Endothelial cell of umbilical vein (primary cell): ENCODE measurements around the gene RBMS3. TPM values are rescaled to one million over a fixed set of nuclear protein-coding genes. Genes with fewer than 3 reads are reported as not detected.

Experiments
- BruUV-seq: library from RNA; stranded (reverse); fragments of 400-500 nt; replicated peaks from 2 replicates; lab custom pipeline; 2021; lab: Mats Ljungman, UMichigan
- CTCF ChIA-PET: fragments of 300-600, 350-600 bp; sonication (Branson Sonifier 250); formaldehyde crosslinking; loops from one replicate; lab custom pipeline; 2021; ENCODE audit warnings: antibody characterized with exemption, inconsistent platforms; lab: Charles Lee
- POLR2A ChIA-PET: fragments of 300-600, 350-600 bp; sonication (Branson Sonifier 250); formaldehyde crosslinking; loops from one replicate; lab custom pipeline; 2021; ENCODE audit warnings: antibody characterized with exemption, inconsistent platforms; lab: Charles Lee
- DNase-seq: peaks from one replicate; pipeline ENCODE4 v3.0.0-alpha.2; 2011; ENCODE audit warnings: low read depth, low spot score
- FAIRE-seq: peaks from 2 replicates; lab custom pipeline; 2011; peaks lifted over from hg19 to GRCh38; lab: Jason Lieb, UNC
- H2AFZ ChIP-seq: 2 replicates; pipeline ENCODE4 v1.6.0; 2012; ENCODE audit warnings: low read depth, low read length, control low read depth, inconsistent platforms
- H3K27ac ChIP-seq: 2 replicates; pipeline ENCODE4 v1.5.1; 2011; ENCODE audit warnings: low read depth, mild to moderate bottlenecking, control low read depth, low read length, moderate library complexity; ENCODE audit not compliant: insufficient read depth
- H3K27me3 ChIP-seq, 2 experiments: 2 replicates each; pipeline versions ENCODE4 v1.6.0 to v1.6.1; 2011; ENCODE audit warnings: low read length in 2 of 2, mixed read lengths in 1 of 2; ENCODE audit not compliant: control insufficient read depth in 2 of 2, insufficient read depth in 2 of 2
- H3K36me3 ChIP-seq, 2 experiments: 2 replicates in 1 of 2; 3 replicates in 1 of 2; pipeline ENCODE4 v1.5.1; 2011; ENCODE audit warnings: low read length in 2 of 2, mild to moderate bottlenecking in 1 of 2, moderate library complexity in 1 of 2; ENCODE audit not compliant: control insufficient read depth in 2 of 2, insufficient read depth in 2 of 2; ENCODE audit errors: extremely low read depth in 1 of 2
- H3K4me1 ChIP-seq: 3 replicates; pipeline ENCODE4 v1.5.1; 2011; ENCODE audit warnings: mild to moderate bottlenecking, low read length; ENCODE audit not compliant: control insufficient read depth, insufficient read depth; ENCODE audit errors: extremely low read depth
- H3K4me2 ChIP-seq: 2 replicates; pipeline ENCODE4 v1.6.1; 2011; ENCODE audit warnings: low read length, control low read depth, mixed read lengths; ENCODE audit not compliant: insufficient read depth
- H3K4me3 ChIP-seq, 3 experiments: fragments of 200-600 bp in 1 of 3; sonication (generic), shearing (Covaris generic) in 1 of 3; replicated peaks in 1 of 3; 2 replicates each; pipeline ENCODE4 v1.5.1; 2011 to 2016; ENCODE audit warnings: control low read depth in 3 of 3, low read length in 3 of 3, mild to moderate bottlenecking in 2 of 3, inconsistent platforms in 1 of 3, low read depth in 1 of 3, moderate library complexity in 1 of 3; ENCODE audit not compliant: insufficient read depth in 1 of 3
- H3K79me2 ChIP-seq: 2 replicates; pipeline ENCODE4 v1.6.0; 2012; ENCODE audit warnings: low read length, inconsistent platforms; ENCODE audit not compliant: control insufficient read depth, insufficient read depth
- H3K9ac ChIP-seq: replicated peaks from 2 replicates; pipeline ENCODE3; 2011; ENCODE audit warnings: low read length, control low read depth; ENCODE audit not compliant: insufficient read depth; ENCODE audit errors: extremely low read depth
- H3K9me1 ChIP-seq: replicated peaks from 3 replicates; pipeline ENCODE4 v1.6.0; 2011; ENCODE audit warnings: mild to moderate bottlenecking, low read length; ENCODE audit not compliant: control insufficient read depth, insufficient read depth; ENCODE audit errors: extremely low read depth
- H3K9me3 ChIP-seq: replicated peaks from 2 replicates; pipeline ENCODE4 v1.5.1; 2012; ENCODE audit warnings: low read length, inconsistent platforms; ENCODE audit not compliant: control insufficient read depth, insufficient read depth
- H4K20me1 ChIP-seq: replicated peaks from 2 replicates; pipeline ENCODE3; 2011; ENCODE audit warnings: mild to moderate bottlenecking, low read length; ENCODE audit not compliant: control insufficient read depth, insufficient read depth; ENCODE audit errors: extremely low read depth
- EZH2 ChIP-seq: IDR thresholded peaks from 2 replicates; pipeline ENCODE4 v1.6.1; 2012; ENCODE audit warnings: borderline replicate concordance, low read depth, mild to moderate bottlenecking, moderate library complexity, low read length, inconsistent platforms; ENCODE audit not compliant: severe bottlenecking
- FOS ChIP-seq: IDR thresholded peaks from 2 replicates; pipeline ENCODE4 v1.6.1; 2011; ENCODE audit warnings: mild to moderate bottlenecking, low read length, moderate library complexity, borderline replicate concordance; ENCODE audit not compliant: insufficient read depth
- GATA2 ChIP-seq: IDR thresholded peaks from 2 replicates; pipeline ENCODE4 v1.7.0; 2011; ENCODE audit warnings: low read depth, mild to moderate bottlenecking, moderate library complexity, mixed read lengths, low read length; ENCODE audit not compliant: insufficient read length, insufficient read depth
- JUN ChIP-seq: IDR thresholded peaks from 2 replicates; pipeline ENCODE4 v1.6.1; 2011; ENCODE audit warnings: borderline replicate concordance, low read depth; ENCODE audit not compliant: insufficient read length, insufficient read depth
- MYC ChIP-seq: IDR thresholded peaks from one replicate; pipeline ENCODE4 v1.6.1; 2011; ENCODE audit warnings: mild to moderate bottlenecking, low read depth, low read length
- POLR2A ChIP-seq: IDR thresholded peaks from 2 replicates; pipeline ENCODE4 v1.6.1; 2012; ENCODE audit warnings: low read depth, mild to moderate bottlenecking, control low read depth, low read length
- POLR2AphosphoS5 ChIP-seq: IDR thresholded peaks from 2 replicates; pipeline ENCODE4 v1.6.1; 2012; ENCODE audit warnings: low read depth, mild to moderate bottlenecking, control low read depth, low read length, moderate library complexity; ENCODE audit not compliant: insufficient read depth
- dilution Hi-C: fragments of 300-500 bp; cut with MboI; formaldehyde crosslinking; loops from one replicate; pipeline ENCODE4 v1.15.0; 2019; ENCODE audit warnings: low sequenced_read_pairs; ENCODE audit not compliant: extremely low pct_ligation_motif_present
- intact Hi-C: fragments of 100-400 bp; cut with micrococcal nuclease; formaldehyde crosslinking; loops from one replicate; pipeline ENCODE4 v1.10.0; 2022
- polyA plus RNA-seq, 4 experiments: library from polyadenylated mRNA; depleted of rRNA in 3 of 4; stranded (reverse) in 3 of 4; unstranded in 1 of 4; fragments of >200 nt; gene quantifications; 2 replicates each; pipeline versions ENCODE4 v1.2.1 to v1.2.3, GENCODE V29; 2011 to 2012; ENCODE audit warnings: missing spikeins in 1 of 4
- total RNA-seq: library from RNA; stranded (reverse); gene quantifications from 2 replicates; pipeline ENCODE4 v1.2.3, GENCODE V29; 2021
- TF ChIP-seq, protein P1 (sequence below), 2 donors: IDR thresholded peaks; 1 replicate in 1 of 2; 2 replicates in 1 of 2; pipeline ENCODE4 v1.5.1; 2011; ENCODE audit warnings: low read length in 2 of 2, mild to moderate bottlenecking in 2 of 2, moderate library complexity in 2 of 2, control low read depth in 1 of 2, inconsistent platforms in 1 of 2, low read depth in 1 of 2; ENCODE audit not compliant: insufficient read depth in 1 of 2; ENCODE audit errors: extremely low read depth in 1 of 2
- TF ChIP-seq, protein P2 (sequence below): IDR thresholded peaks from 2 replicates; pipeline ENCODE4 v1.6.1; 2011; ENCODE audit not compliant: insufficient read depth, insufficient read length

The RBMS3 gene
- total and polyA plus RNA-seq, 2 donors (not counting 3 experiments of a cell fraction or from before 2014, with no cell fraction given) = 13.6 to 42.3 TPM

DNA sequence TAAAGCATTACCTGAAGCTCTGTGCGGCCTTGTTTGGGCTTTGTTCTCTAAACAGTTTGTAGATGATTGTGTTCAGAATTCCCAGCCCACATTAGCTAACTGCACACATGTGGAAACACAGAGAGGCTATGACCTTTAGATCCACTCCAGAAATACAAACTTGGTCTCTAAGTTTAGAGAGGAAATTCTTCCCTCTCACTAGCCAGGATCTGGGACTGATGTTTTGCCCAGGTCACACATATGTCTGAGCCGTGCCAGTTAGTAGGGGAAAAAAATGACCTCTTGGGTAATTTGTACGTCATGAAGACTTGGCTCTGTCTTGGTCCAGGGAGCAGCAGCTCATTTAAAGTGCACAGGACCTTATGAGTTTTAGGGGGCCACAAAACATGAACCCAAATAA lies 223.1 kb downstream of the RBMS3 start:
- Histone ChIP-seq H3K9ac (no peak overlapping the region), H3K9me1 (no peaks in the 10 kb centered on the region), H3K4me1 (no peaks in the 10 kb centered on the region), H3K9me3 (no peaks in the 10 kb centered on the region), H3K27me3 (no peaks in the 10 kb centered on the region), H3K4me3 (no peak overlapping the region), H3K36me3 (no peaks in the 10 kb centered on the region), H3K4me2 (no peak overlapping the region), H3K27ac (no peak overlapping the region), H2AFZ (no peak overlapping the region), H3K79me2 (no peaks in the 10 kb centered on the region), H4K20me1 (no peaks in the 10 kb centered on the region)
- POLR2A ChIA-PET = no interaction called here
- no peak for FAIRE-seq
- CTCF ChIA-PET = no interaction called here
- TF ChIP-seq, protein P1, sequence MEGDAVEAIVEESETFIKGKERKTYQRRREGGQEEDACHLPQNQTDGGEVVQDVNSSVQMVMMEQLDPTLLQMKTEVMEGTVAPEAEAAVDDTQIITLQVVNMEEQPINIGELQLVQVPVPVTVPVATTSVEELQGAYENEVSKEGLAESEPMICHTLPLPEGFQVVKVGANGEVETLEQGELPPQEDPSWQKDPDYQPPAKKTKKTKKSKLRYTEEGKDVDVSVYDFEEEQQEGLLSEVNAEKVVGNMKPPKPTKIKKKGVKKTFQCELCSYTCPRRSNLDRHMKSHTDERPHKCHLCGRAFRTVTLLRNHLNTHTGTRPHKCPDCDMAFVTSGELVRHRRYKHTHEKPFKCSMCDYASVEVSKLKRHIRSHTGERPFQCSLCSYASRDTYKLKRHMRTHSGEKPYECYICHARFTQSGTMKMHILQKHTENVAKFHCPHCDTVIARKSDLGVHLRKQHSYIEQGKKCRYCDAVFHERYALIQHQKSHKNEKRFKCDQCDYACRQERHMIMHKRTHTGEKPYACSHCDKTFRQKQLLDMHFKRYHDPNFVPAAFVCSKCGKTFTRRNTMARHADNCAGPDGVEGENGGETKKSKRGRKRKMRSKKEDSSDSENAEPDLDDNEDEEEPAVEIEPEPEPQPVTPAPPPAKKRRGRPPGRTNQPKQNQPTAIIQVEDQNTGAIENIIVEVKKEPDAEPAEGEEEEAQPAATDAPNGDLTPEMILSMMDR (IDR thresholded peaks at IDR 0.05; ENCODE audit: extremely low read depth in 1 of 2, insufficient read depth in 1 of 2, low read depth in 1 of 2, low read length in 2 of 2) = no peak
- TF ChIP-seq, protein P2, sequence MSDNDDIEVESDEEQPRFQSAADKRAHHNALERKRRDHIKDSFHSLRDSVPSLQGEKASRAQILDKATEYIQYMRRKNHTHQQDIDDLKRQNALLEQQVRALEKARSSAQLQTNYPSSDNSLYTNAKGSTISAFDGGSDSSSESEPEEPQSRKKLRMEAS = no peak
- no peak for TF ChIP-seq GATA2
- no peak for TF ChIP-seq MYC
- no peak for TF ChIP-seq JUN
- no peak for TF ChIP-seq EZH2
- TF ChIP-seq POLR2A = no peak
- TF ChIP-seq FOS = no peak
- TF ChIP-seq POLR2AphosphoS5 = no peak
- BruUV-seq = no TSS peak
- DNase-seq = no peak
- intact Hi-C loops = no loop called here
- dilution Hi-C loops = no loop called here
